Heart right ventricle (tissue), 16 donors: ENCODE measurements around the gene ADSS2. TPM values are rescaled to one million over a fixed set of nuclear protein-coding genes. Genes with fewer than 3 reads are reported as not detected.

ENCODE experiments used
- ATAC-seq, 8 donors: fragments of 200-7000 bp; cut with Tn5 transposase; one replicate each; pipeline ENCODE4 v1.9.1; 2020; ENCODE audit warnings: mild to moderate bottlenecking in 8 of 8, moderate library complexity in 8 of 8, moderate number of reproducible peaks in 1 of 8
- DNase-seq, 2 donors: peaks; one replicate each; pipeline ENCODE4 v3.0.0-alpha.2; 2020
- H3K27ac ChIP-seq, 10 donors: fragments of 200-600 bp; sonication (generic) in 2 of 10; one replicate each; pipeline versions ENCODE4 v1.5.0 to v1.8.0; 2020 to 2022; ENCODE audit warnings: mild to moderate bottlenecking in 3 of 10
- H3K27me3 ChIP-seq, 7 donors: fragments of 200-600 bp; one replicate each; pipeline ENCODE4 v1.8.0; 2021 to 2022; ENCODE audit warnings: mild to moderate bottlenecking in 2 of 7
- H3K36me3 ChIP-seq, 9 donors: fragments of 200-600 bp; sonication (generic) in 1 of 9; one replicate each; pipeline versions ENCODE4 v1.5.0 to v1.8.0; 2020 to 2022; ENCODE audit warnings: mild to moderate bottlenecking in 2 of 9
- H3K4me1 ChIP-seq, 9 donors: fragments of 200-600 bp; sonication (generic) in 1 of 9; one replicate each; pipeline versions ENCODE4 v1.5.0 to v1.8.0; 2020 to 2022; ENCODE audit warnings: mild to moderate bottlenecking in 4 of 9
- H3K4me3 ChIP-seq, 10 donors: fragments of 200-600 bp; sonication (generic) in 2 of 10; one replicate each; pipeline versions ENCODE4 v1.5.0 to v1.8.0; 2020 to 2022; ENCODE audit warnings: mild to moderate bottlenecking in 7 of 10, moderate library complexity in 2 of 10
- H3K9me3 ChIP-seq, 11 donors: fragments of 200-600 bp in 10 of 11; sonication (generic) in 2 of 11; one replicate each; pipeline versions ENCODE4 v1.5.0 to v1.8.0; 2013 to 2022; ENCODE audit warnings: mild to moderate bottlenecking in 2 of 11, control low read depth in 1 of 11, moderate library complexity in 1 of 11
- WGBS, 2 donors: extraction: QIAGEN DNeasy Blood & Tissue Kit; methylation state at CpG; one replicate each; pipeline ENCODE4 v1.1.7; 2013; ENCODE audit warnings: inconsistent platforms in 1 of 2; 5-methylcytosine and 5-hydroxymethylcytosine counted together
- intact Hi-C, 10 donors: fragments of 100-400 bp; cut with DNase I; formaldehyde crosslinking; loops; one replicate each; pipeline versions ENCODE4 v1.11.1 to v1.14.2; 2022
- polyA plus RNA-seq, 2 donors: library from polyadenylated mRNA; stranded (reverse); fragments of 200-250 nt; gene quantifications; one replicate each; pipeline ENCODE4 v1.2.3, GENCODE V29; 2013
- total RNA-seq, 10 donors: library from RNA; stranded (reverse); fragmentation: NEBNext Ultra II Directional in 3 of 10; extraction: Animal tissue kit (Norgen Biotek cat#: 25700) in 3 of 10; gene quantifications; one replicate each; pipeline versions ENCODE4 v1.2.1 to v1.2.4, GENCODE V29; 2021 to 2023
- TF ChIP-seq, protein P1 (sequence below), 9 donors: fragments of 200-600 bp; sonication (generic) in 2 of 9; IDR thresholded peaks; one replicate each; pipeline versions ENCODE4 v1.5.0 to v1.8.0; 2021 to 2022; ENCODE audit warnings: antibody characterized with exemption in 9 of 9, mild to moderate bottlenecking in 5 of 9, moderate library complexity in 1 of 9
- donor health status: Arrhythmogenic right ventricular cardiomyopathy.
- donor health status: ischemic (EF 13 %, LVEDD 7.1; RV severe dilation, severe dysfunction).
- donor health status: healthy with polysubstance abuse.
- donor health status: DM: no; HTN: yes; CAD: no.
- donor health status: DM: no; HTN: no; CAD: no.
- donor health status: ischemic (EF 25% LVEDD 6.9; RV normal size, moderate dysfunction).
- donor health status: ischemic (EF 25% LVEDD 5.7; RV mildly dilated, moderate dysfunction).
- donor health status: healthy.
- donor health status: DM: yes; HTN: yes; CAD: no.
- donor health status: Ischemic cardiomyopathy.
- donor health status: ischemic (EF 35%, LVEDD 5.7; RV mildly dilated, moderate dysfunction).
- donor health status: nonischemic (EF 11% LVEDD 7.7; RV severe dilation, severe dysfunction).
- donor health status: DM: yes; HTN: yes; CAD: no.
- donor health status: PGD.
- donor health status: ischemic (EF 29% LVEDD 5.4; RV normal size, mild dysfunction).
- donor health status: nonischemic (EF 23%, LVEDD 6.1; RV moderate dilation, normal function).

The ADSS2 gene
- total and polyA plus RNA-seq, 12 donors, result 4.5 to 16.2 (median 7.4) TPM

DNA sequence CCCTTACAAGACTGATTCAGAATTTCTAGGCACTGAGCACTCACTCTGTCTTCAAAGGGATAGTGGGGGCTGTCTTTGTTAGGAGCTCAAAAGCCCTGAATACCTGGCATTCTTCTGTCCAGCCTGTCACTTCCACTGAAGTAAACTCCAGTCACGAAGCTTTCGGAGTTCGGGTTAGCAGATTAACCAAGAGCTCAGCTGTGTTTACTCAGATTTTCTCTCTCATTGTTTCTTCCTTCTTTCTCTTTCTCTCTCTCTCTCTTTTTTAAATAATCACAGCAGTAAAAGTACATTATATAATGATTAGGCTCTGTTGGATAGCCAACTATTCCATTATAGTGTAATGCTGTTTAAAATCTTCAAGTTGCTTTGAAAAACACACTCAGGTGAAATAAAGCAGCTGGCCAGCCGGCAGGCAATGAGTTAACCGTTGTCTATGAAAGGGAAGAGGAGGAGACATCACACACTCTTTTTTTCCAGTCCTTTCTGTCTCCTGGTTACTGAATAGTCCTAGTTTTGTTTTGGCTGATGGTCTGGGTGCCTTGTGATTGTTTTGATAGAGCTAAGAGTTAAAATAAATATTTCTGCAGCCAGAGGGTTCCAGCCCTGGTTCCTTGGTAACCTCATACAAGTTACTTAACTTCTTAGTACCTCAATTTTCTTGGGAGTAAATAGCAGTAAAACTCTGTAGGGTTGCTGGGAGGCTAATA, 89.8 kb downstream of the ADSS2 start:
- H3K4me3 ChIP-seq, result no peak overlapping the region
- DNase-seq, result no peak
- 28 to 31% methylated on average over 5 of the region's 5 CpGs for WGBS, 2 donors
- no peak for ATAC-seq
- TF ChIP-seq, protein P1, sequence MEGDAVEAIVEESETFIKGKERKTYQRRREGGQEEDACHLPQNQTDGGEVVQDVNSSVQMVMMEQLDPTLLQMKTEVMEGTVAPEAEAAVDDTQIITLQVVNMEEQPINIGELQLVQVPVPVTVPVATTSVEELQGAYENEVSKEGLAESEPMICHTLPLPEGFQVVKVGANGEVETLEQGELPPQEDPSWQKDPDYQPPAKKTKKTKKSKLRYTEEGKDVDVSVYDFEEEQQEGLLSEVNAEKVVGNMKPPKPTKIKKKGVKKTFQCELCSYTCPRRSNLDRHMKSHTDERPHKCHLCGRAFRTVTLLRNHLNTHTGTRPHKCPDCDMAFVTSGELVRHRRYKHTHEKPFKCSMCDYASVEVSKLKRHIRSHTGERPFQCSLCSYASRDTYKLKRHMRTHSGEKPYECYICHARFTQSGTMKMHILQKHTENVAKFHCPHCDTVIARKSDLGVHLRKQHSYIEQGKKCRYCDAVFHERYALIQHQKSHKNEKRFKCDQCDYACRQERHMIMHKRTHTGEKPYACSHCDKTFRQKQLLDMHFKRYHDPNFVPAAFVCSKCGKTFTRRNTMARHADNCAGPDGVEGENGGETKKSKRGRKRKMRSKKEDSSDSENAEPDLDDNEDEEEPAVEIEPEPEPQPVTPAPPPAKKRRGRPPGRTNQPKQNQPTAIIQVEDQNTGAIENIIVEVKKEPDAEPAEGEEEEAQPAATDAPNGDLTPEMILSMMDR (IDR thresholded peaks at IDR 0.05), result no peak
- no peak overlapping the region for H3K27ac ChIP-seq
- no peaks in the 10 kb centered on the region for H3K27me3 ChIP-seq
- no peaks in the 10 kb centered on the region for H3K36me3 ChIP-seq
- peaks cover 0 to 8% (median 0%) of the 10 kb centered on the region in 9 donors for H3K4me1 ChIP-seq
- intact Hi-C loops, result no loop called here
- H3K9me3 ChIP-seq, result no peaks in the 10 kb centered on the region

Other genes starting within 250 kb of the ADSS2 start
- gene CATSPERE, start 9.4 kb upstream of the ADSS2 start, total RNA-seq, result under 1 TPM in 9 of 10 donors, not detected in 1; 0.15 to 0.83 (median 0.28) TPM
- under 1 TPM; 0.07 to 0.15 TPM for gene CATSPERE, start 9.4 kb upstream of the ADSS2 start, polyA plus RNA-seq
- 10 to 100 TPM; 16.4 to 24.0 (median 21.0) TPM for gene DESI2, start 201.2 kb upstream of the ADSS2 start, total RNA-seq
- 10 to 100 TPM; 11.7 to 11.9 TPM for gene DESI2, start 201.2 kb upstream of the ADSS2 start, polyA plus RNA-seq